GM12874 (cell line): ENCODE measurements around the gene TTC29.

Experiments
- TF ChIP-seq, protein P1 (sequence below): IDR thresholded peaks from 2 replicates; pipeline ENCODE4 v1.5.1; 2011; ENCODE audit warnings: low read depth, mild to moderate bottlenecking, control low read depth, low read length, moderate library complexity; ENCODE audit not compliant: insufficient read depth

TTC29 gene

DNA sequence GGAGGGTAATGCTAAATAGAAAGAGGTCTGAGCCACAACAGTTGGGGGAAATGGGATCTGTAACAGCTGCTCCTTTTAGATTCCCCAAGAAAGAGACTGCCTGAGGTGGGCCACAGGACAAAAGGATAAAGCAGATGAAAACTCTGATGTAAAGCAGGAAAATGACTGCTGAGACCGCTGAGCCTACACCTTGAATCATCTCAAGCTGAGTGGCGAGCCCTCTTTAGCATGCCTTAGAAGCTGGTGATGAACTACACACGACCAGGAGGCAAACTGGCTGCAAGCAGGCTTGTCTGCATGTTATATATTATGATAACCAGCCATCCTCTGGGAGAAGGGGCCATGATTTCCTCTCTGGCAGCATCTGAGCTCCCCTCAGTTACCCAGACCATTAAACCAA lies 88.4 kb downstream of the TTC29 start:
- TF ChIP-seq, protein P1, sequence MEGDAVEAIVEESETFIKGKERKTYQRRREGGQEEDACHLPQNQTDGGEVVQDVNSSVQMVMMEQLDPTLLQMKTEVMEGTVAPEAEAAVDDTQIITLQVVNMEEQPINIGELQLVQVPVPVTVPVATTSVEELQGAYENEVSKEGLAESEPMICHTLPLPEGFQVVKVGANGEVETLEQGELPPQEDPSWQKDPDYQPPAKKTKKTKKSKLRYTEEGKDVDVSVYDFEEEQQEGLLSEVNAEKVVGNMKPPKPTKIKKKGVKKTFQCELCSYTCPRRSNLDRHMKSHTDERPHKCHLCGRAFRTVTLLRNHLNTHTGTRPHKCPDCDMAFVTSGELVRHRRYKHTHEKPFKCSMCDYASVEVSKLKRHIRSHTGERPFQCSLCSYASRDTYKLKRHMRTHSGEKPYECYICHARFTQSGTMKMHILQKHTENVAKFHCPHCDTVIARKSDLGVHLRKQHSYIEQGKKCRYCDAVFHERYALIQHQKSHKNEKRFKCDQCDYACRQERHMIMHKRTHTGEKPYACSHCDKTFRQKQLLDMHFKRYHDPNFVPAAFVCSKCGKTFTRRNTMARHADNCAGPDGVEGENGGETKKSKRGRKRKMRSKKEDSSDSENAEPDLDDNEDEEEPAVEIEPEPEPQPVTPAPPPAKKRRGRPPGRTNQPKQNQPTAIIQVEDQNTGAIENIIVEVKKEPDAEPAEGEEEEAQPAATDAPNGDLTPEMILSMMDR = no peak

DNA sequence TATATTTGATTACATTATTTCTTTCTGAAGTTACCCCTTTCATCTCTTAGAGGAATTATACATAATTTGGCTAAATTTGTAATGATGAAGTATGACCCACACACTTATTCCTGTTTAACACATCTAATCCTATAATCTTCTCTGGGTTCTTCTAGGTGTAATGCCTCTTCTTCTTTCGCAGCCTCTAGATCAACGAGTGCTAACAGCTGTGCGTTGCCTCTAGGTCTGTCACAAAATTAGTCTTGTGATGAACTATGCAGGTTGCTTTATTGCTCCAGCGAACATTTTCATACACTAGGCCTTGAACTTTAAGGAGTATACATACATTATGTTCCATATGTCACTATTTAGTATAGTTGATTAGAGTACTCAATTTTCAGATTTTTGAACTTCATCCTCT lies 89.9 kb downstream of the TTC29 start:
- TF ChIP-seq, protein P1 = no peak

DNA sequence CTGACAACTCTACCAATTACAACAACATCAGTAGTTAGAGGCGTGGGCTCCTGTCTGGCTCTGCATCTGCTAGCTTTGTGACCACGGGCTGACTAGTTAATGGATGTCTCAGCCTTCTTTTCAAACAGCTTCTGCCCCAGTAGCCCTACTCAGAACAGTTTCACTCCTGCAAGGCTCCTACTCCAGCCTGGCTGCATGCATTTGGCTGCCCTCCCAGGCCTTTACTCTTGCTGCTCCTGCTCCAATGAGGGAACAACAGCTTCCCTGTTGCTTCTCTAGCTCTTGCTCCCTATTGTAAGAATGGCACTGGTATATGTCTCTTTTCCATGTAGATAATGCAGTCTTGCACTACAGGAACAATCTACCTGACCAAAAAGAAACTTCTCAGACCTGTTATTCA lies 93.3 kb downstream of the TTC29 start:
- TF ChIP-seq, protein P1 = no peak

DNA sequence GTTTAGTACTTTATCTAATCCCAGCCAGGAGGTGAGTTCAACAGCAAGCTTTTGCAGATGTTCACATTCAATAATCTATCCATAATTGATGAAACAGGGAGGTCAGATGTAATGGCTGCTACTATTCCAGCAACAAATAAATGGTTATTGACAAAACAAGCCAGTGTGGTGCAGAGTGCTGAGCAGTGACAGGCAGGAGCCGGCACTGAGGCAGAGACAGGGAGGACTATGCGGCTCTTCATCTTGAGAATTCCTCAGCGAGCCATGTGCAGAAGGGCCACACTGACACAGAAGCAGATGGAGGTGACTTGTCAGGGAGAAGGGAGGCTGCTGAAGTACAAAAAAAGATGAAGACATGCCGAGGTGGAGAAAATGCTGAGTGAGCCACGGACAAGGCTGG lies 98.3 kb downstream of the TTC29 start:
- TF ChIP-seq, protein P1 = no peak

DNA sequence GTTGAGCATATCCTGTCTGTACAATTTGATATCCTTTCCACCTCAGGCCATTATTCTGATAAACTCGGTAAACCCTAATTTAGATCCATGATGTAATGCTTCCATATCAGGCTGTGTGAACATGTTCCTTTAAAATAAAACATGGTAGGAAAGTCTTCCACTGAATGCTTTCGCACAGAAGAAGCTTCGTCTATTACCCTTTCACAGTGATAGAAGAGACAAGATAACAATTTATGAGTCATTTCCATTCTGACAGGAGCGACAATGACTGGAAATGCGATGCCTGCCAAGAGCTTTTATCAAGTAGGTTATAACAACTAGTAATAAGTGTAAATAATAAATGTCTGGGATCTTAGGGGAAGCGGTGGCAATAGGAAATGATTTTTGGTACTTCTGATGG lies 98.8 kb downstream of the TTC29 start:
- TF ChIP-seq, protein P1 = no peak

DNA sequence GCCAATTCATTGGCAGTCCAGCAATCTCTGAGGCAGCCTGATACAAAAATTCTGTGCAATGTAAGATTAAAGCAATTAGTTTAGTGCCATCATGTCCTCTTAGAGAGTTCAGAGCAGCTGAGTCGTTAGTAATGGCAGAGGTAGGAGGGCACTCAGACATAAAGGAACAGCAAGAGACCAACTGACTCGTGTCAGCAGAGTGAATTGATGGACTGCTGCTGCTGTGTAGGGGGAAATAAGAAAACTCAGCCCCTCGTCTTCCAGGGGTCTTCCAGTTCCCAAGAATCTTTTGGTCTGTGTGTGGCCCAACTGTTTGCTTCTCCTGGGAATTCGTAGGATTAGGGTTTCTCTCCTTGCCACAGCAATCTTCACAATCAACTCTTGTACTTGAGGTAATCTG lies 100.9 kb downstream of the TTC29 start:
- TF ChIP-seq, protein P1 = no peak

DNA sequence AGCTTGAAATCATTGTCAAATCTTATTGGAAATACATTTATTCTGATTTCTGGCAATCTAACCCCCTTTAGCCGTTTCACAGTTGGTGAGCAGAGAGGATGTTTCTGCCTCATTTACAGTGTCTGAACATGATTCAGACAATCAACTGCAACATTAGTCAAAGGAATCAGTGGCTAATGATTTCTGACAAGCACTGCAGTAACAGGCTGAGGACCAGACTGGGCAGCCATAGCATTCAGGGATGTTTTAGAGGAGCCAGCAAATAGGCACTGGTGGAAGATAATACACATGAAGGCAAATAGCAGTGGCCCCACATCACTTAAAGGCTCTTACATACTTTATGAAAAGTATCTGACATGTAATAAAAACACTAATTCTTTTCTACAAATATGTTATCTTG lies 102.8 kb downstream of the TTC29 start:
- TF ChIP-seq, protein P1 = no peak

DNA sequence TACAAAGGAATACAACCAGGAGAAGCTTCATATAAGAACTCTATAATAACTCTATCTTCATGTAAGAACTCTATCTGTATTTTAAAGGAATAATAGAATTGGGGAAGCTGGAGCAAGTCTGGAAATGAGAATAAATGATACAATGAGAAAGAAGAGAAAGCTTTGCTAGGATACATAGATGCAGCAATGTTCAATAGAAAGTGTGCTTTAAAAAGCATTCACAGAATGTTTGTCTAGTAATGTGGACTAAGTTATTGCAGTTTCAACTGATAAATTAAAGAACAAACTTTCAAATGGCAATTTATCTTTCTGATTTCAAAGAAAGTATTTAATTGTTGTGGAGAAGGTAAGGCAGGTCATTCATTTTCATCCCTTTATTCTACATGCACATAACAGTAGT lies 104.9 kb downstream of the TTC29 start:
- TF ChIP-seq, protein P1 = no peak
